ENCODE measurements around the gene ENO2.
"Not testable (repeated sequence)": the region's sequence is repeated elsewhere in the genome, so short reads cannot be mapped to it uniquely, and the experiment has no call there.

The ENO2 gene

GRCh38 chr12:6914246-6914946, at the start of gene ENO2:
TSS of gene ENO2 (plus strand) at chr12:6914580. CDS start at chr12:6915833, 1,253 bp downstream.
- DNase-seq: peak; percentile 37

GRCh38 chr12:6865307-6865706, 49.1 kb upstream of the ENO2 start:
- DNase-seq: not testable (repeated sequence)

GRCh38 chr12:6866163-6866919, 48.0 kb upstream of the ENO2 start:
- no peak for DNase-seq

GRCh38 chr12:6866920-6867412, 47.4 kb upstream of the ENO2 start:
- DNase-seq: no peak

GRCh38 chr12:6867413-6868210, 46.8 kb upstream of the ENO2 start, which contains the start of gene TPI1:
TSS of gene TPI1 (plus strand) at chr12:6867531. CDS start at chr12:6867567, 36 bp downstream.
- DNase-seq: peak; percentile 48

GRCh38 chr12:6868211-6869048, 46.0 kb upstream of the ENO2 start:
- DNase-seq: no peak

DNA sequence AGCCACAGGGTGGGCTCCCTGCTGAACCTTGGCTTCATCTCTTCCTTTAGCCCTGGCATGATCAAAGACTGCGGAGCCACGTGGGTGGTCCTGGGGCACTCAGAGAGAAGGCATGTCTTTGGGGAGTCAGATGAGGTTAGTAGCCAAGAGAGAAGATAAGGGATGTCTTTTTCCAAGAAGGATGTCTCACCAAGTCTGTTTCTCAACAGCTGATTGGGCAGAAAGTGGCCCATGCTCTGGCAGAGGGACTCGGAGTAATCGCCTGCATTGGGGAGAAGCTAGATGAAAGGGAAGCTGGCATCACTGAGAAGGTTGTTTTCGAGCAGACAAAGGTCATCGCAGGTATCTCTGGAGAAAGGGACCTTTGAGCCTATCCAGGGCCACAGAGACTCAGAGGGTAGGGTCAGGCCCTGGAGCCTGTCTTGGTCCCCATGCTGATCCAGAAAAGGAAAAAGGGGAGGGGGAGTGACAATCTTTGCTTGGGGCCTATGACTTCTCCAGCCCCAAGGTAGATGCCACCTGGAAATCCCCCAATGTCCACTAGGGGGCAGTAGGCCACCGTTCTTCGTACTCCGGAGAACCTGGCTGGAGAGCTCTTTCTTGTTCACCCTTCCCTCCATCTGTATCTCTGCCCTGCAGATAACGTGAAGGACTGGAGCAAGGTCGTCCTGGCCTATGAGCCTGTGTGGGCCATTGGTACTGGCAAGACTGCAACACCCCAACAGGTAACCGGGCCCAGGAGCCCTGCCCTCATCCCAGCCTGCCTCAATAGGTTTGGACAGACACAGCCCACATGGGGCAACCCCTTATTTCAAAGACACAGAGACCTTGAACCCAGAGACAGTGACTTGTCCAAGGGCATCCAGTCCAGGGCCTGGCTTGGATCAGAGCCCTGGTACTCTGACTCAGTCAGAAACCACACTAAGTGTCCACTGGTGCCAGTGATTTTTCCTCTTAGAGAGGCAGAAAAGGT, 45.0 kb upstream of the ENO2 start:
- DNase-seq: peak; percentile 27

GRCh38 chr12:6870304-6870703, 44.1 kb upstream of the ENO2 start:
- not testable (repeated sequence) for DNase-seq

DNA sequence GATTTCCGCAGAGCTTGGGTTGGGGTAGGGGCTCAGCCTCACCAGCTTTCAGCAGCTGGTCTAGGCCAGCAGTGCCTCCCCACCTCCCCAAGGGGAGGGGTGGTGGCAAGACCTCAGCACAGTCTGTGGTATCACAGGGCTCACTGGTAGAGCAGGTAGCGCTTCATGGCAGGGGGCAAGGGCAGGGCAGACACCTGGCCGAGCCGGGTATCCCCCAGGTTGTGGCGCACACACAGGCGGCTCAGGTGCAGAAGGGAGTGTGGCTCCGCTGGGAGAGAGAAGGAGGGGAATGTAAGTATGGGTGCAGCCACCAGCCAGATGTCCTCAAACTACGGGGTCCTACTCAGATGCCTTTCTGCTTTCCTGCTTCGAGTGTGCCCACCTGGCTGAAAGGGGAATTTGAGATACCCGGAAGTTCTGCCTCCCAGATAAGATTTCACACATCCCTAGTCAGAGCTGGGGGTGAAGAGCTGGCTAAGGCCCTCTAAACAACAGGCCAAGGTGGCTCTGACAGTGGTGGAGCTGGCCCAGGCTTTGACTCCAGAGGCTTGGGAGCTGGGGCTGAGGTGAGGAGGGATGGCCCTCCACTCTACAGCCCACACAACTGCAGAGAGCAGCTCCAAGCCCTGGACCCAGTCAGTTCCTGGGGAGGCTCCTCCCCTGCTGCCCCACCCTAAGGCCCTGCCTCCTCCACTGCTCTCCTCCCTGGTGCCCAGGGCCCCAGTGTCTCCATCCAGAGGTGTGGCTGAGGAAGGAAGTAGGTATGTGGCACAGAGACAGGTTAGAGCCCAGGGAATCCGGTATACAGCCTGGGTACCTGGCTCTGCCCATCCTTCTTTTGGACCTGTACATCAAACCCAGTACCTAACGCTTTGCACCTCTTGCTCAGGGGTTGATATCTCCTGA, 43.1 kb upstream of the ENO2 start:
- DNase-seq: no peak

DNA sequence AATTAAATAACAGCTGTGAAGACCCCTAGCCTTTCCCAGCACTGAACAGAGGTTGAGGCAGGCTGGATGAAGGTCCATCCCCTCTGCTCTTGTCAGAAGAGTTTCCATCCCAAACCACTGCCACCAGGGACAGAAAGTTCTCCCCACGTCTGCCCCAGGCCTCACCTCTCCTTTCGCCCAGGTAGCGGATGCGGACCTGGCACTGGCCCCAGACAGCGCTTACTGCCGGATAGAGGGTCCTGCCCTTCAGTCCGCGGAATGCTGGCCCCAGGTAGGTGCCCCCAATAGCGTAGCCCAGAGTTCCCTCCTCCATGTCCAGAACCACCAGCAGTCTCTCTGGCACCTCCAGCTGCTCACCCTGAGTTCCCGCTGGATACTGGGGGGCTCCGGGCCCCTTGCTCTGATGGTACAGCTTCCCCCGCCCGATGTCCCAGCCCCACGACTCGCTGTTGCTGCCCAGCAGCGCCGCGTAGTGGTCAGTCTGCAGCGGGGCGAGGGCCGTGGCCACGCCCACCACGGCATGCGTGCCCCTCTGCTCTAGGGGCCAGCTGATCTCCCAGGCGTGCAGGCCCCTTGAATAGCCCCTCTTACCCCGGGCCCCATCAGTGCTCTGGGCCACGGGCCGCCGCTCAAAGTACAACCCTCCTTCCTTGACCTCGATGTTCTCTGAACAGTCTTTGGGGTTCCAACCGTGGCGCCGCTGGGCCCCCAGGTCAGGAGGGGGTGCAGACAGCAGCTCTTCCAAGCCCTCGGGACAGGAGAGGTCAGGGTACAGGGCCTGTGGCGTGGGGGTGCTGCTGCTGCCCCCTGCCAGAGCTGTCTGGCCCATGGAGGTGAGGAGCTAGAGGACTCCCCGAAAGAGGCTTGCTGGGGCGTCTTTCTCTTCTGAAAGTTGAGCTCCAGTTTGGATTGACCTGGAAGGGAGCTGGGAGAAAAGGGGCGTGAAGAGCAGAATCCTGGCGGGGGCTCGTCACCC, 42.0 kb upstream of the ENO2 start:
- peak; percentile 34 for DNase-seq

DNA sequence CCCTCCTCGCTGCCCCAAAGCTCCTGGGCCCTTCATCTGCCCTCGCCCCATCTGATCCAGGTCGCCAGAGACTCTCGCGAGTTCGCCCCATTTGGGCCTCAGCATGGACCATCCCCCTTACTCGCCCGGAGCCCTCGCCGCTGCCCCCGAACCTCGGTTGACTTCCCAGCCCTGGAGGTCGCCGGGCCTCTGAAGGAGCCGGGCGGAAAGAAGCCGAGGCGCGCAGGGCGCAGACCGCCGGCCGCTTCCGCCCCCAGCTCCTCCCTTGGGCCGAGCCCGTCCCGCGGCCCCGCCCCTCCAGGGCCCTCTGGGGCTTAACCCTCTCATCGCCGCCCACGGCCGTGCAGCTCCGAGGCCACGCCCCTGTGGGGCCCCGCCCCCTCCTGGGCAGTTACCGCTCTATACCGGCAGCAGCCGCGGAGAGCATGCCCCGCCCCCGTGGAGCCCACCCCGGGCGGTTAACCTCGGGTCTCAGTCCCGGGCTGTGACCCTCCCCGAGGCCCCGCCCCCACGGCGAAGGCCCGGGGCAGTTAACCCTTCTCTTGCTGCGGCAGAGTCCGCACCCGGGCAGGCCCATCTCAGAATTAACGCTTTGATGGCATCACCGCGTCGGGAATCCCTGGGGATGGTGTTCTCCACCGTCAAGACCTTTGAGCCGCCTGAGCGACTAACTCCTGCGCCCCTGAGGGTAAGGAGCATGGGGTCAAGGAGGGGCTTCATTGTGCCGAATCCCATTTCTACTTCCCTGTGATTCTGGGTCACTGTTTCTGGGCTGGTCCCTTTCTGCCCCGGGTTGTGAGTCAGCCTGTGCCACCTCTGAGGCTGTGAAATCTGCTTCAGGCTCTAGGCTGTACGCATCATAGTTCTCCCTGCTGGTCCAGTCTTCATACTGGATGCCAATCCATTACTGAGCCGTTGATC, 41.0 kb upstream of the ENO2 start, which contains the start of gene SPSB2:
SPSB2 (minus strand) TSS at position 210 of the 921 bp plus-strand sequence. CDS start 402 bp downstream, outside the sequence.
- DNase-seq: peak; percentile 74

GRCh38 chr12:6874015-6874368, 40.4 kb upstream of the ENO2 start:
- not testable (repeated sequence) for DNase-seq

DNA sequence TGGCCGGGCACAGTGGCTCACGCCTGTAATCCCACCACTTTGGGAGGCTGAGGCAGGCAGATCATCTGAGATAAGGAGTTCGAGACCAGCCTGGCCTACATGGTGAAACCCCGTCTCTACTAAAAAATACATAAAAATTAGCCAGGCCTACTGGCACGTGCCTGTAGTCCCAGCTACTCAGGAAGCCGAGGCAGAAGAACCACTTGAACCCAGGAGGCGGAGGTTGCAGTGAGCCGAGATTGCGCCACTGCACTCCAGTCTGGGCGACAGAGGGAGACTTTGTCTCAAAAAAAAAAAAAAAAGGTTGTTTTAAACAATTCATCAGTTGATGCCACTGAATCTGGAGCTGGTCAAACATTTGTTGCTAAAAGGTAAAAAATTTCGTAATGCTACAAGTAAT, 34.6 kb upstream of the ENO2 start:
- not testable (repeated sequence) for DNase-seq

DNA sequence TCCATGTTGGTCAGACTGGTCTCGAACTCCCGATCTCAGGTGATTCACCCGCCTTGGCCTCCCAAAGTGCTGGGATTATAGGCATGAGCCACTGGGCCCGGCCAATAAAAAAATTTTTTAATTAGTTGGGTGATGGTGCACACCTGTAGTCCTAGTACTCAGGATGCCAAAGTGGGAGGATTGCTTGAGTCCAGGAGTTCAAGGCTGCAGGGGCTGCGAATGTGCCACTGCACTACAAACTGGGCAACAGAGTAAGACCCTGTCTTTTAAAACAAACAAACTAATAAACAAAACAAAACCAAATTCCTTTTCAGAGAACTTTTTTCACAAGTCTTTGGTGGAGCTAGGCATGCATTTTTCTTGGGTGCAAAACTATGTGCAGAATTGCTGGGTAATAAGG, 31.1 kb upstream of the ENO2 start:
- DNase-seq: no peak

DNA sequence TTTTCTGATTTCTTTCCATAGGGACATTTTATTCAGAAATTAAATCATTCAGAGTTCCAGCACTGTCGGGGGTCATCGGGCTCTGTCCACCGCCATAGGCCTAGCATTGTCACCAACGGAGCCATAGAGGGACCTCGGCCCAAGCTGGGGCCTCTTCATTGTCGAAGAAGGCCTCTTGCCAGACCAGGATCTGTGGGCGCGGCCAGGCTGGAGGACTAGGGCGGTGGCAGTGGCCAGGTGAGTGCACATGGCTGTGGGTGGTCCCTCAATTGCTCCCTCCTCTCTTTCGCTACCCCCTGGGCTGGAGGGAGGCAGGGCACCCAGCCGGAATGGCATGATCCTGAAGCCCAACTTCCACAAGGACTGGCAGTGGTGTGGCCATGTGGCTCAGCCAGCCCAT, 30.7 kb upstream of the ENO2 start:
- DNase-seq: no peak

- no peak for DNase-seq
Observed at GRCh38 chr12:6884539-6884938, 29.8 kb upstream of the ENO2 start.
